ENCODE measurements around the gene SEZ6L. TPM values are rescaled to one million over a fixed set of nuclear protein-coding genes. Genes with fewer than 3 reads are reported as not detected.

Gene SEZ6L
- total and polyA plus RNA-seq, 10 of the 15 experiments (the other 5 are each of a cell fraction or from before 2014, with no cell fraction given), result not detected

DNA sequence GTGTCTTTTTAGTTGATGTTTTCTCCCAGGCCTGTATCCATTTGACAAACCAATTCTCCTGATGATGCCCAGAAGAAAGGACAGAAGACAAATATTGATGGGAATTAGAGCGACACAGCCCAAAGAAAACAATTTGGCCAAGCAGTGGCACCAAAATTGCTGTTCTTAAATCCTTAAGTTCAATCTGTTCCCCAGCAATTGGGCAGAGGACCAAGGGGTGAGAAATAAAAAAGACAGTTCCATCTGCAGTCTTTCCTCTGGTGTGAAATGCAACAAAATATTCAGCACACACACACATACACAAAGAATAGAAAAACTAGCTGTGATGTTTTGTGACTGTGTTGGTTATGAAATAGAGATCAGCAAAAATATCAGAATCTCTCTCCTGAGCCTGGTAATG lies 221.8 kb downstream of the SEZ6L start:
- no peaks in the 10 kb centered on the region; a peak in 2 of 4 replicates for H3K27me3 ChIP-seq (replicated peaks in 1 of 2; ENCODE audit: control insufficient read depth in 2 of 2, insufficient read depth in 2 of 2, low read length in 1 of 2)
- BruUV-seq (replicated peaks), result no TSS peak
- no peak for ATAC-seq
- no peaks in the 10 kb centered on the region for H3K9me3 ChIP-seq (replicated peaks; ENCODE audit: control insufficient read depth, insufficient read depth, low read length)
- H2AFZ ChIP-seq (ENCODE audit: control insufficient read depth, low read depth, low read length), result no peak overlapping the region
- H3K27ac ChIP-seq (ENCODE audit: control insufficient read depth, insufficient read depth), result no peak overlapping the region
- no peaks in the 10 kb centered on the region for H3K4me1 ChIP-seq (ENCODE audit: control insufficient read depth, insufficient read depth, low read length)
- TF ChIP-seq TCF3 (IDR thresholded peaks at IDR 0.05; ENCODE audit: borderline replicate concordance, insufficient read depth, low read depth, low read length) (no peak), JUND (IDR thresholded peaks at IDR 0.05; ENCODE audit: low read depth, low read length) (no peak), BMI1 (IDR thresholded peaks at IDR 0.05; ENCODE audit: borderline replicate concordance) (no peak), ZSCAN29 (IDR thresholded peaks at IDR 0.05) (no peak), RFX5 (IDR thresholded peaks at IDR 0.05; ENCODE audit: low read depth, low read length) (no peak), FOS (IDR thresholded peaks at IDR 0.05; ENCODE audit: borderline replicate concordance, extremely low read depth, insufficient read length) (no peak), MYC (IDR thresholded peaks at IDR 0.05; ENCODE audit: insufficient read depth, insufficient read length, insufficient replicate concordance, low read length, severe bottlenecking) (no peak), USF2 (IDR thresholded peaks at IDR 0.05; ENCODE audit: borderline replicate concordance, low read depth, low read length) (no peak)
- CTCF ChIA-PET, result interaction anchor here (0.7 to 3.8 kb wide), 3 partner anchors 14 to 71 kb away, joined by 3 to 18 read pairs (median 6); no protein-coding TSS in a partner anchor
- no peak overlapping the region for H3K4me3 ChIP-seq
- SMC1A ChIA-PET (ENCODE audit: uncharacterized antibody, unreplicated experiment), result no interaction called here
- no peak overlapping the region for H3K4me2 ChIP-seq (ENCODE audit: control insufficient read depth, insufficient read depth)
- WGBS (ENCODE audit: insufficient coverage, insufficient replicate concordance, low lambda C conversion rate, missing lambda C conversion rate), result 60% methylated on average over 1 of the region's 1 CpG
- H4K20me1 ChIP-seq (ENCODE audit: control insufficient read depth, insufficient read depth), result no peaks in the 10 kb centered on the region
- DNase-seq (ENCODE audit: low read depth, low spot score), result no peak
- intact Hi-C loops (cut with micrococcal nuclease; ENCODE audit: unreplicated experiment) (no loop called here), in situ Hi-C loops (cut with MboI) (no loop called here)
- no peaks in the 10 kb centered on the region for H3K79me2 ChIP-seq (ENCODE audit: control insufficient read depth, insufficient read depth, low read length)
- no peak for FAIRE-seq
- no peak overlapping the region for H3K9ac ChIP-seq (ENCODE audit: control insufficient read depth, insufficient read depth, low read length)
- RAD21 ChIA-PET (ENCODE audit: unreplicated experiment), result no interaction called here
- POLR2A ChIA-PET, result no interaction called here
- H3K36me3 ChIP-seq (ENCODE audit: control insufficient read depth in 2 of 2, insufficient read depth in 2 of 2, low read length in 1 of 2), result no peaks in the 10 kb centered on the region
